WTC11 (cell line): ENCODE measurements around the gene MED27.

Experiments used
- ESRRA ChIP-seq: sonication (generic); formaldehyde crosslinking; IDR thresholded peaks from 2 replicates; pipeline ENCODE4 v1.8.1; 2022; ENCODE audit warnings: mild to moderate bottlenecking, missing genetic modification reagents, borderline replicate concordance
- TF ChIP-seq, protein P1 (sequence below): fragments of 200-600 bp; IDR thresholded peaks from 2 replicates; pipeline ENCODE4 v1.8.0; 2022; ENCODE audit warnings: antibody characterized with exemption
- TF ChIP-seq, protein P2 (sequence below): sonication (generic); formaldehyde crosslinking; IDR thresholded peaks from 2 replicates; pipeline ENCODE4 v1.8.1; 2023; ENCODE audit warnings: mild to moderate bottlenecking, missing genetic modification reagents, moderate library complexity
- TF ChIP-seq, protein P3 (sequence below): sonication (generic); formaldehyde crosslinking; IDR thresholded peaks from 2 replicates; pipeline ENCODE4 v1.8.0; 2023; ENCODE audit warnings: mild to moderate bottlenecking, missing genetic modification reagents
- TF ChIP-seq, protein P4 (sequence below): sonication (generic); formaldehyde crosslinking; IDR thresholded peaks from 2 replicates; pipeline ENCODE4 v1.8.1; 2022; ENCODE audit warnings: missing genetic modification reagents, borderline replicate concordance
- TF ChIP-seq, protein P5 (sequence below): fragments of 250-450 bp; sonication (Bioruptor Pico); IDR thresholded peaks from 2 replicates; pipeline ENCODE4 v1.8.0; 2021; ENCODE audit warnings: mild to moderate bottlenecking

DNA sequence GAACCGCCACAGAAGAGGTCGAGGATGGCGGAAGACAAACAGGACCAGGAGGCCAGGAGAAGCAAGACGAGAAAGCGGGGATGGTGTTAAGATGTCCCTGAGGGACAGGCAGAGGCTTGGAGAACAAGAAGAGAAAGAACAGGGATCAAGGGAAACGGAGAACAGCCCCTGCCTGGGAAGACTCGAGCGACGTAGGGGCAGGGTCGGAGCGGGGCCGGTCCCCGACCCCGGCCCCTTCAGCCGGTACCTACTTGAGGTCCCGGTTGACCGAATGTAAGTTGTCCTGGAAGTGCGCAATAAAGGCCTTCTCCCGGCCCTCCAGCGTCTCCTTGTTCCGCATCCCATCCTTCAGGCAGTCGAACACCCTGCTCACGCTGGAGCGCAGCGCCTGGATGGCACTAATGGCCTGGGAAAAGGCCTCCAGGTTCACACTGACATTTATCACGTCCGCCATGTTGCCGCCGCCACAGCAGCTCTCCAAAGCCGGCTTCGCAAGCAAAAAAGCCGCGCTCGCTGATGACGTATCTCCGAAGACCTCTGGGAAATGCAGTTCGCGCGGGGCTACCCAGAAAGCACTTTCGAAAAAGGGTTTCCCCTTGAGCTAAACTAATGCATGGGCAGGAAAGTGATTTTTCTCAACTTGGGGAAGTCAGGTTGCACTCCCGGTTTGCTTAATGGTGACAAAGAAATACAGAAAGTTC is at the start of gene MED27:
- TF ChIP-seq, protein P1, sequence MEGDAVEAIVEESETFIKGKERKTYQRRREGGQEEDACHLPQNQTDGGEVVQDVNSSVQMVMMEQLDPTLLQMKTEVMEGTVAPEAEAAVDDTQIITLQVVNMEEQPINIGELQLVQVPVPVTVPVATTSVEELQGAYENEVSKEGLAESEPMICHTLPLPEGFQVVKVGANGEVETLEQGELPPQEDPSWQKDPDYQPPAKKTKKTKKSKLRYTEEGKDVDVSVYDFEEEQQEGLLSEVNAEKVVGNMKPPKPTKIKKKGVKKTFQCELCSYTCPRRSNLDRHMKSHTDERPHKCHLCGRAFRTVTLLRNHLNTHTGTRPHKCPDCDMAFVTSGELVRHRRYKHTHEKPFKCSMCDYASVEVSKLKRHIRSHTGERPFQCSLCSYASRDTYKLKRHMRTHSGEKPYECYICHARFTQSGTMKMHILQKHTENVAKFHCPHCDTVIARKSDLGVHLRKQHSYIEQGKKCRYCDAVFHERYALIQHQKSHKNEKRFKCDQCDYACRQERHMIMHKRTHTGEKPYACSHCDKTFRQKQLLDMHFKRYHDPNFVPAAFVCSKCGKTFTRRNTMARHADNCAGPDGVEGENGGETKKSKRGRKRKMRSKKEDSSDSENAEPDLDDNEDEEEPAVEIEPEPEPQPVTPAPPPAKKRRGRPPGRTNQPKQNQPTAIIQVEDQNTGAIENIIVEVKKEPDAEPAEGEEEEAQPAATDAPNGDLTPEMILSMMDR = no peak
- no peak for TF ChIP-seq ESRRA (CRISPR knock-in tag)
- TF ChIP-seq, protein P2, sequence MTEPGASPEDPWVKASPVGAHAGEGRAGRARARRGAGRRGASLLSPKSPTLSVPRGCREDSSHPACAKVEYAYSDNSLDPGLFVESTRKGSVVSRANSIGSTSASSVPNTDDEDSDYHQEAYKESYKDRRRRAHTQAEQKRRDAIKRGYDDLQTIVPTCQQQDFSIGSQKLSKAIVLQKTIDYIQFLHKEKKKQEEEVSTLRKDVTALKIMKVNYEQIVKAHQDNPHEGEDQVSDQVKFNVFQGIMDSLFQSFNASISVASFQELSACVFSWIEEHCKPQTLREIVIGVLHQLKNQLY = no peak
- TF ChIP-seq, protein P3, sequence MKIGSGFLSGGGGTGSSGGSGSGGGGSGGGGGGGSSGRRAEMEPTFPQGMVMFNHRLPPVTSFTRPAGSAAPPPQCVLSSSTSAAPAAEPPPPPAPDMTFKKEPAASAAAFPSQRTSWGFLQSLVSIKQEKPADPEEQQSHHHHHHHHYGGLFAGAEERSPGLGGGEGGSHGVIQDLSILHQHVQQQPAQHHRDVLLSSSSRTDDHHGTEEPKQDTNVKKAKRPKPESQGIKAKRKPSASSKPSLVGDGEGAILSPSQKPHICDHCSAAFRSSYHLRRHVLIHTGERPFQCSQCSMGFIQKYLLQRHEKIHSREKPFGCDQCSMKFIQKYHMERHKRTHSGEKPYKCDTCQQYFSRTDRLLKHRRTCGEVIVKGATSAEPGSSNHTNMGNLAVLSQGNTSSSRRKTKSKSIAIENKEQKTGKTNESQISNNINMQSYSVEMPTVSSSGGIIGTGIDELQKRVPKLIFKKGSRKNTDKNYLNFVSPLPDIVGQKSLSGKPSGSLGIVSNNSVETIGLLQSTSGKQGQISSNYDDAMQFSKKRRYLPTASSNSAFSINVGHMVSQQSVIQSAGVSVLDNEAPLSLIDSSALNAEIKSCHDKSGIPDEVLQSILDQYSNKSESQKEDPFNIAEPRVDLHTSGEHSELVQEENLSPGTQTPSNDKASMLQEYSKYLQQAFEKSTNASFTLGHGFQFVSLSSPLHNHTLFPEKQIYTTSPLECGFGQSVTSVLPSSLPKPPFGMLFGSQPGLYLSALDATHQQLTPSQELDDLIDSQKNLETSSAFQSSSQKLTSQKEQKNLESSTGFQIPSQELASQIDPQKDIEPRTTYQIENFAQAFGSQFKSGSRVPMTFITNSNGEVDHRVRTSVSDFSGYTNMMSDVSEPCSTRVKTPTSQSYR (CRISPR knock-in tag) = no peak
- TF ChIP-seq, protein P4, sequence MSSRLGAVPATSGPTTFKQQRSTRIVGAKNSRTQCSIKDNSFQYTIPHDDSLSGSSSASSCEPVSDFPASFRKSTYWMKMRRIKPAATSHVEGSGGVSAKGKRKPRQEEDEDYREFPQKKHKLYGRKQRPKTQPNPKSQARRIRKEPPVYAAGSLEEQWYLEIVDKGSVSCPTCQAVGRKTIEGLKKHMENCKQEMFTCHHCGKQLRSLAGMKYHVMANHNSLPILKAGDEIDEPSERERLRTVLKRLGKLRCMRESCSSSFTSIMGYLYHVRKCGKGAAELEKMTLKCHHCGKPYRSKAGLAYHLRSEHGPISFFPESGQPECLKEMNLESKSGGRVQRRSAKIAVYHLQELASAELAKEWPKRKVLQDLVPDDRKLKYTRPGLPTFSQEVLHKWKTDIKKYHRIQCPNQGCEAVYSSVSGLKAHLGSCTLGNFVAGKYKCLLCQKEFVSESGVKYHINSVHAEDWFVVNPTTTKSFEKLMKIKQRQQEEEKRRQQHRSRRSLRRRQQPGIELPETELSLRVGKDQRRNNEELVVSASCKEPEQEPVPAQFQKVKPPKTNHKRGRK (CRISPR knock-in tag) = no peak
- TF ChIP-seq, protein P5, sequence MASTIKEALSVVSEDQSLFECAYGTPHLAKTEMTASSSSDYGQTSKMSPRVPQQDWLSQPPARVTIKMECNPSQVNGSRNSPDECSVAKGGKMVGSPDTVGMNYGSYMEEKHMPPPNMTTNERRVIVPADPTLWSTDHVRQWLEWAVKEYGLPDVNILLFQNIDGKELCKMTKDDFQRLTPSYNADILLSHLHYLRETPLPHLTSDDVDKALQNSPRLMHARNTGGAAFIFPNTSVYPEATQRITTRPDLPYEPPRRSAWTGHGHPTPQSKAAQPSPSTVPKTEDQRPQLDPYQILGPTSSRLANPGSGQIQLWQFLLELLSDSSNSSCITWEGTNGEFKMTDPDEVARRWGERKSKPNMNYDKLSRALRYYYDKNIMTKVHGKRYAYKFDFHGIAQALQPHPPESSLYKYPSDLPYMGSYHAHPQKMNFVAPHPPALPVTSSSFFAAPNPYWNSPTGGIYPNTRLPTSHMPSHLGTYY (CRISPR knock-in tag) = no peak
